ENCODE measurements around the gene ALKBH8.

DNA sequence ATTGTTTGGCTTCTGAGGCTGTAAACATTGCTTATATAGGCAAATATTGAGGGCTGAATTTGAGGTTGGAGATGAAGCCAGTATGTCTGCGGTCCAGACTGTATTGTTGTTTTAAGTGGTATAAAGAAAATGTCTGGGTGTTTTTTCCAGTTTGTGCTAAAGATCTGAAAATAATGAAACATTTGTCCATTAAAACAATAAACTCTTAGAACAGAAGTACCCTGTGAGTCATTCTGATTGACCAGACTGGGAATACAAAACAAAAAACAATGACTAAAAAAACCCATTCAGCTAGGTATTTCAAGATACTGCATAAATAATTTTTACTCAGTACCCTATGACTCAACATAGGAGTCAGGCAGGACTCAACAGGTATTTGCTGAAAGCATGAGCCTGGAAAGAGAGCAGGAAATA lies 20.4 kb downstream of the ALKBH8 start:
- no peak for TF ChIP-seq EZH2 (IDR thresholded peaks at IDR 0.05)
- no peak for TF ChIP-seq POLR2AphosphoS5 (IDR thresholded peaks at IDR 0.05; ENCODE audit: borderline replicate concordance, low read depth, low read length)
- no peak for TF ChIP-seq FOXP2 (optimal IDR thresholded peaks at IDR 0.05; ENCODE audit: control extremely low read depth, extremely low read length, insufficient read depth)

Data from SK-N-MC (cell line).